Measurements from ENCODE around the gene LCN1. TPM values are rescaled to one million over a fixed set of nuclear protein-coding genes. Genes with fewer than 3 reads are reported as not detected.

Gene LCN1
- total and polyA plus RNA-seq, 2 donors (not counting 3 experiments of a cell fraction or from before 2014, with no cell fraction given), result not detected

DNA sequence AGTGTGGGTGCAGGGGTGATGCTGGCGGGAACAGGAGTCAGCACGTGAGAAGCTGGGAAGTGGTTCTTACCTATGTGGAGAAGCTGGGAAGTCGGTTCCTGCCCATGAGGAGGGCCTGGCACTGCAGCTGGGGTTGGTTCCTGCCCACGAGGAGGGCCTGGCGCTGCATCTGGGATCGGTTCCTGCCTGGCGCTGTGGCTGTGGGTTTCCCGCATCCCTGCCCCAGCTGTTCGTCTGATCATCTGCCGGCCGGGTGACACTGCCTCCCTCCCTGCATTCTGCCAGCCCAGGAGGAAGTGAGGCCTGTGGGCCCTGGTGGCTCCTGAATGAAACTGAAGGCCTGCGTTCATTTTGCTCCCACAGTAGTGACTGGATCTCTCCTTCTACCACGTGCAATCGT is 29.8 kb downstream of the LCN1 start:
- Histone ChIP-seq H3K4me1 (ENCODE audit: control insufficient read depth, extremely low read depth, insufficient read depth, low read length) (no peaks in the 10 kb centered on the region), H3K36me3 (ENCODE audit: control insufficient read depth in 2 of 2, extremely low read depth in 1 of 2, insufficient read depth in 2 of 2, low read length in 2 of 2) (no peaks in the 10 kb centered on the region), H4K20me1 (replicated peaks; ENCODE audit: control insufficient read depth, extremely low read depth, insufficient read depth, low read length) (no peaks in the 10 kb centered on the region), H3K9ac (replicated peaks; ENCODE audit: extremely low read depth, insufficient read depth, low read length) (no peak overlapping the region), H2AFZ (ENCODE audit: low read depth, low read length) (no peak overlapping the region), H3K4me3 (replicated peaks in 1 of 3; ENCODE audit: insufficient read depth in 1 of 3, low read depth in 1 of 3, low read length in 3 of 3) (no peak overlapping the region), H3K4me2 (ENCODE audit: insufficient read depth, low read length) (no peak overlapping the region), H3K79me2 (ENCODE audit: control insufficient read depth, insufficient read depth, low read length) (no peaks in the 10 kb centered on the region), H3K9me1 (replicated peaks; ENCODE audit: control insufficient read depth, extremely low read depth, insufficient read depth, low read length) (no peaks in the 10 kb centered on the region), H3K27me3 (ENCODE audit: control insufficient read depth in 2 of 2, insufficient read depth in 2 of 2, low read length in 2 of 2) (no peaks in the 10 kb centered on the region), H3K27ac (ENCODE audit: insufficient read depth, low read depth, low read length) (no peak overlapping the region), H3K9me3 (replicated peaks; ENCODE audit: control insufficient read depth, insufficient read depth, low read length) (no peaks in the 10 kb centered on the region)
- intact Hi-C loops (cut with micrococcal nuclease), result no loop called here
- BruUV-seq (replicated peaks), result no TSS peak
- ChIA-PET CTCF (no interaction called here), POLR2A (no interaction called here)
- dilution Hi-C loops (cut with MboI; ENCODE audit: extremely low pct_ligation_motif_present, low sequenced_read_pairs), result no loop called here
- no peak for DNase-seq (ENCODE audit: low read depth, low spot score)
- TF ChIP-seq, protein P1, sequence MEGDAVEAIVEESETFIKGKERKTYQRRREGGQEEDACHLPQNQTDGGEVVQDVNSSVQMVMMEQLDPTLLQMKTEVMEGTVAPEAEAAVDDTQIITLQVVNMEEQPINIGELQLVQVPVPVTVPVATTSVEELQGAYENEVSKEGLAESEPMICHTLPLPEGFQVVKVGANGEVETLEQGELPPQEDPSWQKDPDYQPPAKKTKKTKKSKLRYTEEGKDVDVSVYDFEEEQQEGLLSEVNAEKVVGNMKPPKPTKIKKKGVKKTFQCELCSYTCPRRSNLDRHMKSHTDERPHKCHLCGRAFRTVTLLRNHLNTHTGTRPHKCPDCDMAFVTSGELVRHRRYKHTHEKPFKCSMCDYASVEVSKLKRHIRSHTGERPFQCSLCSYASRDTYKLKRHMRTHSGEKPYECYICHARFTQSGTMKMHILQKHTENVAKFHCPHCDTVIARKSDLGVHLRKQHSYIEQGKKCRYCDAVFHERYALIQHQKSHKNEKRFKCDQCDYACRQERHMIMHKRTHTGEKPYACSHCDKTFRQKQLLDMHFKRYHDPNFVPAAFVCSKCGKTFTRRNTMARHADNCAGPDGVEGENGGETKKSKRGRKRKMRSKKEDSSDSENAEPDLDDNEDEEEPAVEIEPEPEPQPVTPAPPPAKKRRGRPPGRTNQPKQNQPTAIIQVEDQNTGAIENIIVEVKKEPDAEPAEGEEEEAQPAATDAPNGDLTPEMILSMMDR (IDR thresholded peaks at IDR 0.05; ENCODE audit: extremely low read depth in 1 of 2, insufficient read depth in 1 of 2, low read depth in 1 of 2, low read length in 2 of 2), result no peak
- TF ChIP-seq GATA2 (IDR thresholded peaks at IDR 0.05; ENCODE audit: insufficient read depth, insufficient read length, low read depth, low read length) (no peak), JUN (IDR thresholded peaks at IDR 0.05; ENCODE audit: borderline replicate concordance, insufficient read depth, insufficient read length, low read depth) (no peak), FOS (IDR thresholded peaks at IDR 0.05; ENCODE audit: borderline replicate concordance, insufficient read depth, low read length) (no peak), EZH2 (IDR thresholded peaks at IDR 0.05; ENCODE audit: borderline replicate concordance, low read depth, low read length, severe bottlenecking) (no peak), POLR2AphosphoS5 (IDR thresholded peaks at IDR 0.05; ENCODE audit: insufficient read depth, low read depth, low read length) (no peak), MYC (IDR thresholded peaks at IDR 0.05; ENCODE audit: low read depth, low read length) (no peak), POLR2A (IDR thresholded peaks at IDR 0.05; ENCODE audit: low read depth, low read length) (no peak)
- TF ChIP-seq, protein P2, sequence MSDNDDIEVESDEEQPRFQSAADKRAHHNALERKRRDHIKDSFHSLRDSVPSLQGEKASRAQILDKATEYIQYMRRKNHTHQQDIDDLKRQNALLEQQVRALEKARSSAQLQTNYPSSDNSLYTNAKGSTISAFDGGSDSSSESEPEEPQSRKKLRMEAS (IDR thresholded peaks at IDR 0.05; ENCODE audit: insufficient read depth, insufficient read length), result no peak
- FAIRE-seq, result no peak
